ENCODE results near the gene RRBP1. TPM values are rescaled to one million over a fixed set of nuclear protein-coding genes. Genes with fewer than 3 reads are reported as not detected.

Gene RRBP1
- total and polyA plus RNA-seq, 2 of the 4 experiments (the other 2 are of a cell fraction) = 90.2 to 136 TPM

DNA sequence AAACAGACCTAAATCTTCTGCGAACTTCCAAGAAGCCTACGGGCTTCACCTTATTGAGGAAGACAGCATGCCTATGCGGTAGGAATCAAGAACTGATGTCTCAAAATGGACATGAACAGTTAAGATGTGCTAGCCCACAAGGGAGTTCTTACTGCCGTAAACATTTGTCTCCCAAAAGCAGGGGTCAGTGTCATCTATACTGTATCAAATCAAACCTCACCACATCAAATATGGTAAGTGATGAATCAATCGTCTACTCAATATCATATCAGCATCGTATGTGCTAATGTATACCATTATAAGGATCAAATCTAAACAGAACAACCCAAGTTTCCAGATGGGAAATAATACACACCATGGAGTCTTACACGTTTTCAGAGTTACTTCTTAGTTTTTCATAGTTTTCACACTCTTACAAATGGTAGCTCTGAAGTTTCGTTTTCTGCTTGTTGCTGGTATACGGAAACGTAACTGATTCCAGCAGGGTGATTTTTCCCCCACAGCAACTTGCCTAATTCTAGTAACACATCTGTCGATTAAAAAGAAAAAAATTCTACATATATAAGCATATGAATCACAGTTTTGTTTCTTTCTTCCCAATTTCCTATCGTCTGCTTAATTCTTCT lies 12.6 kb downstream of the RRBP1 start:
- in situ Hi-C loops (cut with MboI; ENCODE audit: low sequenced_read_pairs) = no loop called here
- CTCF ChIA-PET = no interaction called here
- H3K36me3 ChIP-seq (ENCODE audit: control insufficient read depth, insufficient read depth, low read length) = peaks cover 26% of the 10 kb centered on the region

More for the DNA sequence above, 12.6 kb downstream of the RRBP1 start:
- no peak for ATAC-seq (ENCODE audit: low read depth)
- H3K9ac ChIP-seq (ENCODE audit: low read depth, low read length) = no peak overlapping the region
- H3K9me1 ChIP-seq (ENCODE audit: insufficient read depth, low read length) = peaks cover 29% of the 10 kb centered on the region
- H4K5ac ChIP-seq (ENCODE audit: low read depth, low read length) = no peak overlapping the region
- no peak overlapping the region for H4K91ac ChIP-seq (ENCODE audit: insufficient read depth, low read depth, low read length)
- TF ChIP-seq, protein P1, sequence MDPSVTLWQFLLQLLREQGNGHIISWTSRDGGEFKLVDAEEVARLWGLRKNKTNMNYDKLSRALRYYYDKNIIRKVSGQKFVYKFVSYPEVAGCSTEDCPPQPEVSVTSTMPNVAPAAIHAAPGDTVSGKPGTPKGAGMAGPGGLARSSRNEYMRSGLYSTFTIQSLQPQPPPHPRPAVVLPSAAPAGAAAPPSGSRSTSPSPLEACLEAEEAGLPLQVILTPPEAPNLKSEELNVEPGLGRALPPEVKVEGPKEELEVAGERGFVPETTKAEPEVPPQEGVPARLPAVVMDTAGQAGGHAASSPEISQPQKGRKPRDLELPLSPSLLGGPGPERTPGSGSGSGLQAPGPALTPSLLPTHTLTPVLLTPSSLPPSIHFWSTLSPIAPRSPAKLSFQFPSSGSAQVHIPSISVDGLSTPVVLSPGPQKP (IDR thresholded peaks at IDR 0.05; ENCODE audit: borderline replicate concordance, low read depth, low read length) = no peak
- TF ChIP-seq FOS (IDR thresholded peaks at IDR 0.05; ENCODE audit: low read depth, low read length) (no peak), MAZ (IDR thresholded peaks at IDR 0.05; ENCODE audit: borderline replicate concordance, low read depth, low read length) (no peak), POLR2A (IDR thresholded peaks at IDR 0.05; ENCODE audit: low read depth, low read length) (no peak), CHD1 (IDR thresholded peaks at IDR 0.05; ENCODE audit: low read depth, low read length) (no peak), SMC3 (IDR thresholded peaks at IDR 0.05; ENCODE audit: low read depth, low read length) (no peak), NFE2L2 (IDR thresholded peaks at IDR 0.05; ENCODE audit: low read depth, low read length) (no peak), MXI1 (IDR thresholded peaks at IDR 0.05; ENCODE audit: borderline replicate concordance, low read depth, low read length) (no peak), RFX5 (IDR thresholded peaks at IDR 0.05; ENCODE audit: low read depth, low read length) (no peak), BHLHE40 (IDR thresholded peaks at IDR 0.05; ENCODE audit: low read depth, low read length) (no peak), MAFK (IDR thresholded peaks at IDR 0.05; ENCODE audit: low read depth, low read length) (no peak)
- TF ChIP-seq, protein P2, sequence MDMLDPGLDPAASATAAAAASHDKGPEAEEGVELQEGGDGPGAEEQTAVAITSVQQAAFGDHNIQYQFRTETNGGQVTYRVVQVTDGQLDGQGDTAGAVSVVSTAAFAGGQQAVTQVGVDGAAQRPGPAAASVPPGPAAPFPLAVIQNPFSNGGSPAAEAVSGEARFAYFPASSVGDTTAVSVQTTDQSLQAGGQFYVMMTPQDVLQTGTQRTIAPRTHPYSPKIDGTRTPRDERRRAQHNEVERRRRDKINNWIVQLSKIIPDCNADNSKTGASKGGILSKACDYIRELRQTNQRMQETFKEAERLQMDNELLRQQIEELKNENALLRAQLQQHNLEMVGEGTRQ (IDR thresholded peaks at IDR 0.05; ENCODE audit: low read depth, low read length) = no peak
- TF ChIP-seq, protein P3, sequence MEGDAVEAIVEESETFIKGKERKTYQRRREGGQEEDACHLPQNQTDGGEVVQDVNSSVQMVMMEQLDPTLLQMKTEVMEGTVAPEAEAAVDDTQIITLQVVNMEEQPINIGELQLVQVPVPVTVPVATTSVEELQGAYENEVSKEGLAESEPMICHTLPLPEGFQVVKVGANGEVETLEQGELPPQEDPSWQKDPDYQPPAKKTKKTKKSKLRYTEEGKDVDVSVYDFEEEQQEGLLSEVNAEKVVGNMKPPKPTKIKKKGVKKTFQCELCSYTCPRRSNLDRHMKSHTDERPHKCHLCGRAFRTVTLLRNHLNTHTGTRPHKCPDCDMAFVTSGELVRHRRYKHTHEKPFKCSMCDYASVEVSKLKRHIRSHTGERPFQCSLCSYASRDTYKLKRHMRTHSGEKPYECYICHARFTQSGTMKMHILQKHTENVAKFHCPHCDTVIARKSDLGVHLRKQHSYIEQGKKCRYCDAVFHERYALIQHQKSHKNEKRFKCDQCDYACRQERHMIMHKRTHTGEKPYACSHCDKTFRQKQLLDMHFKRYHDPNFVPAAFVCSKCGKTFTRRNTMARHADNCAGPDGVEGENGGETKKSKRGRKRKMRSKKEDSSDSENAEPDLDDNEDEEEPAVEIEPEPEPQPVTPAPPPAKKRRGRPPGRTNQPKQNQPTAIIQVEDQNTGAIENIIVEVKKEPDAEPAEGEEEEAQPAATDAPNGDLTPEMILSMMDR (conservative IDR thresholded peaks at IDR 0.05; ENCODE audit: low read depth, low read length) = no peak
- dilution Hi-C loops (cut with HindIII; ENCODE audit: low sequenced_read_pairs, unreplicated experiment) = no loop called here
- no peak overlapping the region for H3K14ac ChIP-seq (replicated peaks; ENCODE audit: low read depth, low read length)
- H3K4ac ChIP-seq (ENCODE audit: low read depth, low read length) = no peak overlapping the region
- no peak overlapping the region for H2AK9ac ChIP-seq (replicated peaks; ENCODE audit: low read depth, low read length, poor library complexity)
- no peak overlapping the region for H2BK5ac ChIP-seq (ENCODE audit: low read depth, low read length, poor library complexity, severe bottlenecking)
- no peak overlapping the region for H4K8ac ChIP-seq (ENCODE audit: low read depth in 2 of 2, low read length in 2 of 2)
- no peak overlapping the region for H3K4me3 ChIP-seq (ENCODE audit: insufficient read depth, low read depth, low read length)
- no peak for DNase-seq
- H4K20me1 ChIP-seq (ENCODE audit: insufficient read depth, low read length) = peaks cover 100% of the 10 kb centered on the region
- H3K23ac ChIP-seq (ENCODE audit: low read depth, low read length) = no peak overlapping the region
- H3K56ac ChIP-seq (ENCODE audit: extremely low read depth, insufficient read depth, low read length) = no peak overlapping the region
- WGBS, 2 experiments (ENCODE audit: extremely low coverage in 2 of 2, insufficient read length in 1 of 2) = no CpG with 5 or more reads among the region's 12 CpGs
- peaks cover 23 to 72% of the 10 kb centered on the region in 2 experiments for H3K79me1 ChIP-seq (ENCODE audit: low read depth in 1 of 2, low read length in 2 of 2)
- no peak overlapping the region for H2AFZ ChIP-seq (replicated peaks; ENCODE audit: low read length, poor library complexity)
- H2AK5ac ChIP-seq (ENCODE audit: low read depth, low read length) = no peak overlapping the region
- POLR2A ChIA-PET (ENCODE audit: unreplicated experiment) = no interaction called here
- no peaks in the 10 kb centered on the region for H3K27me3 ChIP-seq (ENCODE audit: control insufficient read depth, insufficient read depth, low read length)
- BruUV-seq (replicated peaks) = no TSS peak
- H3K9me3 ChIP-seq (ENCODE audit: control insufficient read depth, insufficient read depth, low read length) = no peaks in the 10 kb centered on the region
- no peak overlapping the region for H3K4me2 ChIP-seq (ENCODE audit: low read depth, low read length)
- no peak overlapping the region for H2BK120ac ChIP-seq (ENCODE audit: low read depth, low read length)
- peaks cover 20% of the 10 kb centered on the region for H3K4me1 ChIP-seq (ENCODE audit: control insufficient read depth, insufficient read depth, low read length)
- H2BK20ac ChIP-seq (ENCODE audit: low read depth, low read length) = no peak overlapping the region
- intact Hi-C loops (cut with micrococcal nuclease) = no loop called here
- H2BK15ac ChIP-seq (ENCODE audit: low read depth, low read length) = no peak overlapping the region
- H3K18ac ChIP-seq (ENCODE audit: low read depth, low read length) = no peak overlapping the region
- no peak overlapping the region for H3K27ac ChIP-seq (ENCODE audit: insufficient read depth, low read length)
